H9 (cell line): Measurements from ENCODE around the gene ROBO2. TPM values are rescaled to one million over a fixed set of nuclear protein-coding genes. Genes with fewer than 3 reads are reported as not detected.
A peak's percentile ranks its signal among the peaks of the same experiment; 100 is the strongest.

Source experiments
- DNase-seq: peaks from one replicate; pipeline ENCODE4 v3.0.0-alpha.2; 2017
- H2AFZ ChIP-seq: one replicate; pipeline ENCODE4 v1.6.1; 2013; ENCODE audit warnings: mild to moderate bottlenecking, low read length, control low read depth, moderate library complexity
- H2AK5ac ChIP-seq: 2 replicates; pipeline ENCODE4 v1.6.1; 2013; ENCODE audit warnings: low read length, control low read depth, mixed read lengths; ENCODE audit not compliant: insufficient read length
- H2BK120ac ChIP-seq: one replicate; pipeline ENCODE4 v1.6.1; 2013; ENCODE audit warnings: low read depth, mild to moderate bottlenecking, low read length, control low read depth, inconsistent platforms; ENCODE audit not compliant: poor library complexity, severe bottlenecking
- H2BK12ac ChIP-seq: 2 replicates; pipeline ENCODE4 v1.6.1; 2013; ENCODE audit warnings: low read length, control low read depth, mixed read lengths, low read depth; ENCODE audit not compliant: insufficient read length
- H2BK15ac ChIP-seq: 2 replicates; pipeline ENCODE4 v1.6.1; 2013; ENCODE audit warnings: low read depth, low read length, control low read depth
- H2BK20ac ChIP-seq: one replicate; pipeline ENCODE4 v1.6.1; 2013; ENCODE audit warnings: low read depth, mild to moderate bottlenecking, low read length, control low read depth, inconsistent platforms; ENCODE audit not compliant: poor library complexity, severe bottlenecking
- H2BK5ac ChIP-seq: 2 replicates; pipeline ENCODE4 v1.6.1; 2013; ENCODE audit warnings: low read length, control low read depth, mixed read lengths; ENCODE audit not compliant: insufficient read length
- H3K14ac ChIP-seq: 2 replicates; pipeline ENCODE4 v1.6.1; 2013; ENCODE audit warnings: low read length, control low read depth; ENCODE audit not compliant: insufficient read depth
- H3K18ac ChIP-seq: 2 replicates; pipeline ENCODE4 v1.6.1; 2013; ENCODE audit warnings: low read depth, mild to moderate bottlenecking, mixed read lengths, low read length, control low read depth; ENCODE audit not compliant: insufficient read length
- H3K23ac ChIP-seq: 2 replicates; pipeline ENCODE4 v1.6.1; 2013; ENCODE audit warnings: low read length, control low read depth, mixed read lengths, low read depth; ENCODE audit not compliant: insufficient read length
- H3K23me2 ChIP-seq: 2 replicates; pipeline ENCODE4 v1.6.1; 2013; ENCODE audit warnings: low read depth, mild to moderate bottlenecking, mixed read lengths, low read length, control low read depth; ENCODE audit not compliant: insufficient read length, poor library complexity, severe bottlenecking
- H3K27ac ChIP-seq: 2 replicates; pipeline ENCODE4 v1.5.1; 2013; ENCODE audit warnings: low read length, control low read depth, mixed read lengths, low read depth; ENCODE audit not compliant: insufficient read length
- H3K27me3 ChIP-seq: 2 replicates; pipeline ENCODE4 v1.6.1; 2013; ENCODE audit warnings: low read length, control low read depth, inconsistent platforms; ENCODE audit not compliant: insufficient read depth
- H3K4ac ChIP-seq: 2 replicates; pipeline ENCODE4 v1.6.1; 2013; ENCODE audit warnings: low read depth, mild to moderate bottlenecking, control low read depth, inconsistent platforms, low read length, moderate library complexity
- H3K4me1 ChIP-seq: 2 replicates; pipeline ENCODE4 v1.6.1; 2013; ENCODE audit warnings: low read length, control low read depth, inconsistent platforms; ENCODE audit not compliant: insufficient read depth
- H3K4me2 ChIP-seq: 2 replicates; pipeline ENCODE4 v1.6.1; 2013; ENCODE audit warnings: low read length, control low read depth, mixed read lengths; ENCODE audit not compliant: insufficient read length, insufficient read depth
- H3K56ac ChIP-seq: 2 replicates; pipeline ENCODE4 v1.6.1; 2013; ENCODE audit warnings: low read depth, mild to moderate bottlenecking, mixed read lengths, low read length, control low read depth; ENCODE audit not compliant: insufficient read length
- H3K79me1 ChIP-seq: 2 replicates; pipeline ENCODE4 v1.6.1; 2013; ENCODE audit warnings: low read depth, mild to moderate bottlenecking, moderate library complexity, low read length, control low read depth, inconsistent platforms; ENCODE audit not compliant: insufficient read depth, poor library complexity, severe bottlenecking
- H3K79me2 ChIP-seq: 2 replicates; pipeline ENCODE4 v1.6.1; 2013; ENCODE audit warnings: low read length, control low read depth, inconsistent platforms; ENCODE audit not compliant: insufficient read depth
- H3K9ac ChIP-seq: 2 replicates; pipeline ENCODE4 v1.6.1; 2013; ENCODE audit warnings: low read length, control low read depth, mixed read lengths; ENCODE audit not compliant: insufficient read length; ENCODE audit errors: extremely low read depth
- H3K9me3 ChIP-seq: one replicate; pipeline ENCODE4 v1.6.1; 2013; ENCODE audit warnings: low read depth, low read length, inconsistent platforms; ENCODE audit not compliant: control insufficient read depth
- H3T11ph ChIP-seq: one replicate; pipeline ENCODE4 v1.6.1; 2013; ENCODE audit warnings: mild to moderate bottlenecking, low read length, control low read depth, inconsistent platforms
- H4K20me1 ChIP-seq: one replicate; pipeline ENCODE4 v1.6.1; 2013; ENCODE audit not compliant: control insufficient read depth, insufficient read length, insufficient read depth
- H4K5ac ChIP-seq: 2 replicates; pipeline ENCODE4 v1.6.1; 2013; ENCODE audit warnings: low read depth, mild to moderate bottlenecking, mixed read lengths, low read length, control low read depth; ENCODE audit not compliant: insufficient read length
- H4K8ac ChIP-seq: replicated peaks from 2 replicates; pipeline ENCODE4 v1.6.1; 2013; ENCODE audit warnings: low read length, control low read depth, mixed read lengths, low read depth; ENCODE audit not compliant: insufficient read length
- H4K91ac ChIP-seq: 2 replicates; pipeline ENCODE4 v1.6.1; 2013; ENCODE audit warnings: low read depth, mild to moderate bottlenecking, moderate library complexity, mixed read lengths, low read length, control low read depth; ENCODE audit not compliant: insufficient read length
- H3K27ac Mint-ChIP-seq, 3 experiments: 2 replicates in 2 of 3; 3 replicates in 1 of 3; pipeline ENCODE4 v1.8.0; 2020 to 2021; ENCODE audit warnings: mixed read lengths in 3 of 3, mild to moderate bottlenecking in 1 of 3, moderate library complexity in 1 of 3
- H3K27me3 Mint-ChIP-seq: 2 replicates; pipeline ENCODE4 v1.8.0; 2021; ENCODE audit warnings: low read depth, mild to moderate bottlenecking, moderate library complexity, mixed read lengths
- H3K36me3 Mint-ChIP-seq, 3 experiments: 2 replicates in 2 of 3; 3 replicates in 1 of 3; pipeline ENCODE4 v1.8.0; 2020 to 2021; ENCODE audit warnings: low read depth in 3 of 3, mixed read lengths in 3 of 3; ENCODE audit not compliant: insufficient read depth in 1 of 3
- H3K4me1 Mint-ChIP-seq, 2 experiments: 2 replicates each; pipeline ENCODE4 v1.8.0; 2020; ENCODE audit warnings: mixed read lengths in 2 of 2
- H3K4me3 Mint-ChIP-seq, 2 experiments: 2 replicates in 1 of 2; 3 replicates in 1 of 2; pipeline ENCODE4 v1.8.0; 2020 to 2021; ENCODE audit warnings: mild to moderate bottlenecking in 2 of 2, mixed read lengths in 2 of 2, moderate library complexity in 1 of 2
- H3K9me3 Mint-ChIP-seq, 2 experiments: 2 replicates in 1 of 2; 3 replicates in 1 of 2; pipeline ENCODE4 v1.8.0; 2020; ENCODE audit warnings: mild to moderate bottlenecking in 2 of 2, mixed read lengths in 2 of 2, moderate library complexity in 1 of 2
- WGBS: extraction: QIAGEN DNeasy Blood & Tissue Kit; methylation state at CpG from one replicate; pipeline ENCODE4 v1.1.7; 2013; ENCODE audit warnings: missing lambda C conversion rate, low lambda C conversion rate, mixed read lengths; ENCODE audit not compliant: insufficient read length; ENCODE audit errors: extremely low coverage; 5-methylcytosine and 5-hydroxymethylcytosine counted together
- total RNA-seq: library from RNA; stranded (reverse); gene quantifications from 2 replicates; pipeline ENCODE4 v1.2.1, GENCODE V29; 2021
- TF ChIP-seq, protein P1 (sequence below): fragments of 200-600 bp; sonication (generic); conservative IDR thresholded peaks from 3 replicates; pipeline ENCODE4 v1.8.0; 2021; ENCODE audit warnings: antibody characterized with exemption, mild to moderate bottlenecking

Gene ROBO2
- total RNA-seq, 1 experiment from 2014 or later = 2.3 TPM

GRCh38 chr3:77158730-77159581 lies 119.1 kb downstream of the ROBO2 start:
- Histone ChIP-seq H3K23ac (no peak overlapping the region), H3K4me2 (no peak overlapping the region), H2BK15ac (no peak overlapping the region), H2AK5ac (no peak overlapping the region), H2BK20ac (no peak overlapping the region), H3K14ac (no peak overlapping the region), H3K18ac (no peak overlapping the region), H4K8ac (no peak overlapping the region), H3K9me3 (no peaks in the 10 kb centered on the region), H3K79me2 (no peaks in the 10 kb centered on the region), H2BK12ac (no peak overlapping the region), H3K9ac (no peak overlapping the region), H2BK120ac (no peak overlapping the region), H3K79me1 (no peaks in the 10 kb centered on the region), H3K4me1 (no peaks in the 10 kb centered on the region), H4K5ac (no peak overlapping the region), H3K23me2 (no peaks in the 10 kb centered on the region), H3K4ac (no peak overlapping the region), H3K27ac (no peak overlapping the region), H2BK5ac (no peak overlapping the region), H4K20me1 (no peaks in the 10 kb centered on the region), H2AFZ (no peak overlapping the region), H3T11ph (no peak overlapping the region), H3K27me3 (no peaks in the 10 kb centered on the region), H3K56ac (no peak overlapping the region), H4K91ac (no peak overlapping the region)
- DNase-seq = no peak
- Mint-ChIP-seq H3K27ac (no peak overlapping the region), H3K4me3 (no peak overlapping the region), H3K4me1 (peaks cover 4 to 8% of the 10 kb centered on the region in 2 experiments), H3K27me3 (no peaks in the 10 kb centered on the region), H3K9me3 (peaks cover 0 to 2% of the 10 kb centered on the region in 2 experiments; a peak in 3 of 5 replicates), H3K36me3 (peaks cover 0 to 2% (median 1%) of the 10 kb centered on the region in 3 experiments; a peak in 3 of 7 replicates)
- TF ChIP-seq, protein P1, sequence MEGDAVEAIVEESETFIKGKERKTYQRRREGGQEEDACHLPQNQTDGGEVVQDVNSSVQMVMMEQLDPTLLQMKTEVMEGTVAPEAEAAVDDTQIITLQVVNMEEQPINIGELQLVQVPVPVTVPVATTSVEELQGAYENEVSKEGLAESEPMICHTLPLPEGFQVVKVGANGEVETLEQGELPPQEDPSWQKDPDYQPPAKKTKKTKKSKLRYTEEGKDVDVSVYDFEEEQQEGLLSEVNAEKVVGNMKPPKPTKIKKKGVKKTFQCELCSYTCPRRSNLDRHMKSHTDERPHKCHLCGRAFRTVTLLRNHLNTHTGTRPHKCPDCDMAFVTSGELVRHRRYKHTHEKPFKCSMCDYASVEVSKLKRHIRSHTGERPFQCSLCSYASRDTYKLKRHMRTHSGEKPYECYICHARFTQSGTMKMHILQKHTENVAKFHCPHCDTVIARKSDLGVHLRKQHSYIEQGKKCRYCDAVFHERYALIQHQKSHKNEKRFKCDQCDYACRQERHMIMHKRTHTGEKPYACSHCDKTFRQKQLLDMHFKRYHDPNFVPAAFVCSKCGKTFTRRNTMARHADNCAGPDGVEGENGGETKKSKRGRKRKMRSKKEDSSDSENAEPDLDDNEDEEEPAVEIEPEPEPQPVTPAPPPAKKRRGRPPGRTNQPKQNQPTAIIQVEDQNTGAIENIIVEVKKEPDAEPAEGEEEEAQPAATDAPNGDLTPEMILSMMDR = peak; percentile 45
- no CpG with 5 or more reads among the region's 5 CpGs for WGBS
